ENCODE measurements around the gene IL17RA.
"Not testable (repeated sequence)": the region's sequence is repeated elsewhere in the genome, so short reads cannot be mapped to it uniquely, and the experiment has no call there.

Gene IL17RA

DNA sequence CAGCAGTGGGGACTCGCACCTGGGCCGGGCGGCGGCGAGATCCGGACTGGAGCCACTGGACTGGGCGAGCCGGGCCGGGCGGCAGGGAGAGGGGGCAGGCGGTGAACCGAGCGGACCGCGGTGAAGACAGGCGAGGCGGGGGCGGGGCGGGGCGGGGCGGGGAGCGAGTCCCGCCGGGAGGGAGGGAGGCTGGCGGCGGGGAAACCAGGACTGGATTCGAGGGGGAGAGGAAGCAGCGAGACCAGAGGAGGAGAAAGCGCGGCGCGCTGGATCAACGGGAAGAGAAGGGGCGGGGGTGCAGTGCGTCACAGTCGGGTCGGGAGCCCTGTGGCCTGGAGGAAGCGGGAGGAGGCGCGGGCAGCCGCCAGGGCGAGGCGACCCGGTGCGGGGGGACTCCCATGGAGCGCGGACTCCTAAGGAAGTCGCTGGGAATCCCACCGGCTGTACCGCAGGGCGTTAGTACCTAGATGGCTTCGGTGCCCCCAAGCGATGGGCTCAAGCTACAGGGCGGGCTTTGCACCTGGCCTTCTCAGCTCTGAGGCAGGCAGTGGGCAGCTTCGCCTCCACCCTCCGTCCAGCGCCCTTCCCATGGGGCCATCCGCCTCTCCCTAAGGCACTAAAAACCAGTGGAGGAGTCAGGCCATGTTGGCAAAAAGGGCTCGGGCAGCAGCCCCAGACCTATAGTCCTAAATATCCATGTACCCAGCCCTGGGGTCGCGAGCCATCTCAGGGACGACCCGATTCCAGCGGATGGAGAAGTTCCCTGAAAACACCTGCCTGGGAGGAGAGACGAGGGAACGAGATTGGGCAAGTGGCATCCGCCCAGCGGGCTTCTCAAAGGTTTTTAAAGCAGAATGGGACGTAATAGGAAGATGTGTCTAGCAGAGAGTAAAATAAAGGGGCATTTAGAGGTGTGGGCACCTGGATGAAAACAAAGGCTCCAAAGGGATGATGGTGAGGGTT, 36.7 kb downstream of the IL17RA start, which contains the start of gene TMEM121B:
Gene TMEM121B (minus strand): TSS at position 128 of the 963 bp plus-strand sequence. CDS start 233 bp downstream, outside the sequence.
- DNase-seq, result no peak

DNA sequence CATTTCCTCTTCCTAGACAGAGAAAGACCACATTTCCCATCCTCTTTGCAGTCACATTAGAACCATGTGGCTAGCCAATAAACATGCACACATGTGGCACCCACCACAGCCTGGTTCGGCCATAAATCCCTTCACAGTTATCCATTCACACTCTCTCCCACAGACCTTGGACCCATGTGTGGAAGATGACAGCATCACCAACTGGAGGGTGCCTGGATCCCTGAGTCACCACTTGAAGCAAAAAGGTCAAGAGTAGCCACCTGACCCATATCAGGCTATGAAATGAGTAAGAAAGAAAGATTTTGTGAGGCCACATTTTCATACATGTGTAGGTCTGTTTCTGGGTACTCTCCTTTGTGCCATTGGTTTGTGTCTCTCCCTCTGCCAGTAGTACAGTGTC, 45.4 kb downstream of the IL17RA start:
- DNase-seq, result no peak

DNA sequence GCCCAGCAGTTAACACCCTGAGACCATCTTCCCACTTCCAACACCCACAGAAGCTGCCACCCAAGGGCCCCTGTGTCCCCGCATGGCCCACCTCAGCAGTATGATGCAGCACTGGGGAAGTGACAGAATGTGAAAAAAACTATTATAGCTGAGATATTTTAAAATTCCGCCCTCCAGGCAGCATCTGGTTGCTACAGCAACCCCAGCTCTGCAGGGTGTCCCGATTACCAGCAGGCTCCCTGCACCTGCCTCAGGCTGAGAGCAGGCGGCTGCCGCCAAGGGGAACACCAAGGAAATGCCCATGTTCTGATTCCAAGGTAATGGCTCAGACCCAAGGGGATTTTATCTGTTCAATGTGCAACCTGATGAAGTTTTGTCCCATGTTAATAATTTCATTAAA, 46.9 kb downstream of the IL17RA start:
- DNase-seq, result no peak

DNA sequence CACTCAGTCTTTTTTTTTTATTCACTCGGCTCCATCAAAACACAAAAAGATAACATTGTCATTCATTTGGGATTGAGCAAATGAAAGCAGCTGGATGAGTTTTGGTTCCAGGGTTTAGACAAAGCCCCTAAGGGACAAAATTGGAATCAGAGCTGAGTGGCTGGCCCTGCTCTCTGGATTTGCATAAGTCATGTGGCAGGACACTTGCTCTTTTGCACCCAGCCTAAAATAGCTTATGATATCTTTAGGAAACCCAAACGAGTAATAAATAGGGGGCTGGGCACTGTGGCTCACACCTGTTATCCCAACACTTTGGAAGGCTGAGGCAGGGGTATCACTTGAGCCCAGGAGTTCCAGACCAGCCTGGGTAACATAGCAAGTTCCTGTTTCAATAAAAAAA, 47.3 kb downstream of the IL17RA start:
- DNase-seq, result no peak

DNA sequence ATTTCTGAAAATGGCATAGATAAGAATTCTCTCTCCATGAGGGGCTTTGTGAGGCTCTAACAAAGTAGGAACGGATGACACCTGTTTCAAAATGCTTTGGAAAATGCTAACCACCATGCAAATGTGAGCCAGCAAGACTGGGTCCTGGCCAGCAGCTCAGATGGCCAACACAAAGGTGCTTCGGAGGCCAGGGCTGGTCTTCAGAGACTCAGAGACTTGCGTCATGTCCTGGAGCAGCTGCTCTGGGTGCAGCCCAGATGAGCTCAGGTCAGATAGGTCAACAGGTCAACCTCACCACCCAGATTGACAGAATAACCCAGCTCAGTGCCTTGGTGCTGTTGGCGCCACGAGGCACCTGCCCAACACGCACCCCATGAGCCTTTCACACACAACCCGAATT, 48.3 kb downstream of the IL17RA start:
- DNase-seq, result no peak

DNA sequence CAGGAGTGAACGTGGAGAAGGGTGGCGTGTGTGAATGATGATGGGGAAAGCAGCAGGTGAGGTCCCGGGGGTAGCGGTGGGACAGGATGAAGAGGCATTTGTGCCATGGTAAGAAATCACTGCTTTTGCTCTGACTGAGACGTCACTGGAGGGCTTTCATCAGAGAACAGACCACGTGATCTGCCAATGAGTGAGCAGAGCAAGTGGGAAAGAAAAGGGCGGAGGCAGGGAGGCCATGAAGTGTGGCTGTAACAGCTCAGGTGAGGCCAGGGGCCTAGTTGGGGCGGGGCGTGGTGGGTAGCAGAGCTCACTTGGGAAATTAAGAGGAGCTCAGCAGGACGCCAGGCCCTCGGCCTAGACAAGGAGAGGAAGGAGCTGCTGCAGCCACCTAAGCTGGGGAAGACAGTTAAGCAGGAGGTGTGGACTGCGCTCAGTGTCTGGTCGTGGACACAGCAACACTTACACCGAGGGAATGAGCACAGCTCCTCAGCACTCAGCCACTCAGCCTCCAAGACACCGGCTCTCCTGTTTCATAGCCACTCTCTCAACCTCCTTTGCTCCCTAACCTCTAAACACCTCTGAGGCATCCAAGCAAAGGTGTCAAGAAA, 50.5 kb downstream of the IL17RA start:
- DNase-seq, result no peak

DNA sequence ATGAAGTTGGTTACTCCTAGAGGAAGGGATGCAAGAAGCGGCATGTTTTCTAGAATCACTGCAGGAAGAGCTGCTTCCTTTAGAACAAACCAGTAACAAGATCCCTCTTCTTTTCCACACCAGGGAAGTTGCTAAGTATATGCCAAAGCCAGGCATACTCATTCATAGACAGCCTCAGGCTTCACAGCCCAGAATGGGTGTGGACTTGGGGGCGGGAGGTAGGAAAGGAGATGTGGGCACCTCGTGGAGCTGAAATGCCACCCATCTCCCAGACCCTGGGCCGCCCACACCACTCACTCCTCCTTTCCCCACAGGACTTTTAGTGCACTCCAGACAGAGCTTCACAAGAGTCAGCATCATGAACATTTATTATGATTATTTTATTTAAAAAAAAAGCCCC, 52.4 kb downstream of the IL17RA start:
- no peak for DNase-seq

DNA sequence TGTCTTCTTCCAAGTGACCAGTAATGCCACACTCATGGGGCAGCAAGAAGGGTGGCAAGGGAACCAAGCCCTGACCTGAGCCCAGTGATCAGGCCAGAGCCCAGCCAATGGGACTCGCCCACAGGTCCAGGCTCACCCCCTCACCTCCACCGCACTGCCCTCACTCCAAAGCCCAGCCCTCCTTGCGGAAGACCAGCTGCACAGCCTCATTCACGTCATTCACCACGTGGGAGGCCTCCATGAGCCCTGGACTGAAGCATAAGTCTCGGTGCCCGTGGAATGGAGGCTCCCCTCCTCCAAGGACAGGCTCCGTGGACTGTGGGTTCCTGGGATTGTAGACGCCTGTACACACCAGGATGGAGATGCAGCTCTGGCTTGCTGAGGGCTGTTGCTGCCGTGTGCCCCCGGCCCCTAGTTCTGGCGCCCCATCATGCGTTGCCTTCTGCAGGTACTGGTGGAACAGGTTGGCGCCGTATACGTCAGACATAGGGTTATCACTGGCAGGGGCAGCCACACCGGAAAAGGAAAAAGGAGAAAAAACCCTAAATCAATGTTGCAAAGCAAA, 53.1 kb downstream of the IL17RA start:
- no peak for DNase-seq

DNA sequence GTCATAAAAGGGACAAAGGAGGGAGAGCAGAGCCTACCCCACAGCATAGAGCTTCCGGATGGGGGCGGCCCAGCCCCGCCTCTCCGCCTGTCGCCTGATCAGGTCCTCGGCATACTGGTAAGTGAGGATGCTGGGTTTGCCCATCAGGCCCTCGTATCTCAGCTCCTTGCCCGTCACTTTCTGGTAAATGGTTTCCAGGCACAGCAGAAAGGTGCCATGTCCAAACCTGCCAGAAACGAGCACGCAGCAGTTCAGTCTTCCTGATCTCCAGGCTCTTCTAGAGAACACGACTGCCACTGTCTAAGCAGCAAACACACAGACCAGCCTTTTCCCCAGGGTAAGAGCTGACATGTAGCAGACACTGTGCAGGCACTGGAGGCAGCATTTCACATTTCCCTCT, 53.7 kb downstream of the IL17RA start:
- DNase-seq, result no peak

DNA sequence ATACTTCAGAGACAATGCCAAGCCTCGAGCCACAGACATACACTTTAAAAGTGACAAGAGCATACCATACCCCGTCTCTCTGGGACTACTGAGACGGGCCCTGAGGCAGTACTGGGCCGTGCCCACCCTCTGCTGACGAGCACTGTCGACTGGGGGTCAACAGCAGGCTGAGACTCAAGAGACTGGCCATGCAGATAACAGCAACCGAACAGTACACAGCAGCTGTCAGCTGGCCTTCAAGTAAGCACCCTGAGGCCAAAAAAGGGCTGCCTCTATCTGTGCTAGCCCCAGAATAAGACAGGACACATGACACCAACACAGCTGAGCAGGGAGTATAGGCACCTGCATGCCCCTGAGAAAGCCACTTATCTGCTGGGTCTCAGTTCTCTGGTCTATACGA, 55.2 kb downstream of the IL17RA start:
- DNase-seq, result no peak

DNA sequence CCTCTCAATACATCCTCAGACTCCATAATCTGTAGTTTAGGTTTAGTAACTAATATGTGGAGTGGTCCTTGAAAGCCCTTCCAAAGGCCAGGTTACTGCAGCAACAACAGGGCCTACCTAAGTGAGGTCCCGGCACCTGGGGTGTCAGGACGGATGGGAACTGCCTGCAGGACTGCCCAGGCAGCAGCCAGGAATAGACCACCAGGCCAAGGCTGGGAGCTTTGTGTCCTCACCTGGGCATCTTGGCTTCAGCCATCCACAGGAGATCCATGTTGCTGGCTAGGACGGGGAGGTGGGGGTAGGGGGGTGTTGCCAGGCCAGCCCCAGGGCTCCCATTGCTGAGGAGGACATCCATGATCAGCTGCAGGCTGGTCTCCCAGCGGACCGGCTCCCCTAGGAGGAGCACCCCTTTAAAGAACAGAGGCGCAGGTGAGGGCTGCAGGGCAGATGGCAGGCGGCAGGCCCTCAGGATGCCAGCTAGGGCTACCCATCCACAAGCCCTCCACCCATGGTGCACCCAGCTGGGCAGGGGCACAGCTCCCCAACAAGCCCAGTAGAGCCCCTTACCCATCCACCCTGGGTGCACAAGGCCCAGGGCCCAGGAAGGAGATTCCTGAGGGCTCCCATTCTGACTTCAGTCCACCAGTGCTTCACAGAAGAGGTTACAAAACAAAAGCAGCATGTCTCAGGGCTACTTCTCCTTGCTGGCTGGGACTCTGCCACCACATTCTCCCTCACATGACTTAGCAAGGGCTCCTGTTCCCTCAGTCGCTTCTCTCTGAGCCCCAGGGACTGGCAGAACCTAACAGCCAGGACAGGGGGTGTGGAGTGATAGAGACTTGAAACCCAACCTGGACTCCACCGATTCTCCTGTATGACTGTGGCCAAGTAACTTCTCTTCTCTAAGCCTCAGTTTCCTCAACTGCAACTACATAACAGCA, 56.3 kb downstream of the IL17RA start:
- no peak for DNase-seq

DNA sequence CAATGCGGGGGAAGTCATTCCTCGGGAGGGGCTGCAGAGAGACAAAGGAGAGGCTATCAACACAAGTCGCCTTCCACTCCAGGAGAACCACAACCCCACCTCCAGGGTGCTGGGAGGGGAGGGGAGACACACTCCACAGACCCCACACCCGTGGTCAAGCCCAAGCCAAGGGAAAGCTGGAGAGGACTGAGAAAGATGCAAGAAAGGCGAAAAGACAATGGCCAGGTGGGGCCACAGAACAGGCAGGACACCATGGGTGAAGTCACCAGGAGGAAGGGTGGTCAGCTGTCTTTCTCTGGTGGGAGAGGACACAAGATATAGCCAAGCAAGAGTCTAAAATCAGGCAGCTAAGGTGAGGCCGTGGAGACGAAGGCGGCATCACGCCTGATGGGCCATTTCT, 58.3 kb downstream of the IL17RA start:
- DNase-seq, result no peak

DNA sequence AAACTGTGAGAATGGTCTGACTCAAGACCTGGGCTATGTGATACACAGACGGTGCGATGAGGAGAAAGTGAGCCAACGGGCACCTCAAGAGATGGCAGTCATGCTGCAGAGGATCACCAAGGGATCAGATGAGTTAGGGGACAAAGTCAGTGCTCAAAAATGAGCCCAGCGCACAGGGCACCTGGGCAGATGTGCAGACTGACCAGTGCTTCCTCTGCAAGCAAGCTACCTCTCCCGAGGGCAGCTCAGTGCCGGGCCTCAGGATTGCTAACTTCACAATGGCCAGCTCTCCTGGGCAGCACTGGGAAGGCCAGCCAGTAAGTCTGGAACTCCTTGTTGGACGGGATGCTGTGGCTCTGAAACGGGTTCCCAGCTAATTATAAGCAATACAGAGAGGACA, 59.0 kb downstream of the IL17RA start:
- no peak for DNase-seq

DNA sequence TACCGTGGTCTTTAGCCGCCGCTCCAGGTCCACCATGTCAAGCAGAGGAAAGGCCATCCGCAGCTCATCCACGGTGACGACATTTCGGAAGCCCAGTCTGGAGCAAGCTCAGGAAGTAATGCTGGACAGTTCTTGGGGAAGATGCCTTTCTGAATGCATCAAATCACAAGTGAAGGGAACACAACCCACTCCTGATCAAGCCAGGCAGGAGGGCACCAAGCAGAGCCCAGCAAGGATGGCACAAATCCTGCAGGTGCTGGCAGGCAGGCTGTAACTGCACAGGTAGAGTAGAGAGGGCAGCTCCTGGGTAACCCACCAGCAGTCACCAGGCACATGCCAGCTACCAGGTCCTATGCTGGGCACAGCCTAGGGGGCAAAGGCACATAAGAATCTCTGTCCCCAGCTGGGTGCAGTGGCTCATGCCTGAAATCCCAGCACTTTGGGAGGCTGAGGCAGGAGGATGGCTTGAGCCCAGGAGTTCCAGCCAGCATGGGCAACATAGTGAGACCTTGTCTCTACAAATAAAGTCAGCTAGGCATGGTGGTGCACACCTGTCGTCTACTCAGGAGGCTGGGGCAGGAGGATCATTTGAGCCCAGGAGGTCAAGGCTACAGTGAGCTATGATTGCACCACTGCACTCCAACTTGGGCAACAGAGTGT, 60.4 kb downstream of the IL17RA start:
- no peak for DNase-seq

DNA sequence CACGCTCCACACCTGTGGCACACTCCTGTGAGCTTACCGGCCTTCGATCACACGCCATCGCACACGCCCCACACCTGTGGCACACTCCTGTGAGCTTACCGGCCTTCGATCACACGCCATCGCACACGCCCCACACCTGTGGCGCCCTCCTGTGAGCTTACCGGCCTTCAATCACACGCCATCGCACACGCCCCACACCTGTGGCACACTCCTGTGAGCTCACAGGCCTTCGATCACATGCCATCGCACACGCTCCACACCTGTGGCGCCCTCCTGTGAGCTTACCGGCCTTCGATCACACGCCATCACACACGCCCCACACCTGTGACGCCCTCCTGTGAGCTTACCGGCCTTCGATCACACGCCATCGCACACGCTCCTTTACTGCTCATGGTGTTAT, 62.7 kb downstream of the IL17RA start:
- DNase-seq, result not testable (repeated sequence)

DNA sequence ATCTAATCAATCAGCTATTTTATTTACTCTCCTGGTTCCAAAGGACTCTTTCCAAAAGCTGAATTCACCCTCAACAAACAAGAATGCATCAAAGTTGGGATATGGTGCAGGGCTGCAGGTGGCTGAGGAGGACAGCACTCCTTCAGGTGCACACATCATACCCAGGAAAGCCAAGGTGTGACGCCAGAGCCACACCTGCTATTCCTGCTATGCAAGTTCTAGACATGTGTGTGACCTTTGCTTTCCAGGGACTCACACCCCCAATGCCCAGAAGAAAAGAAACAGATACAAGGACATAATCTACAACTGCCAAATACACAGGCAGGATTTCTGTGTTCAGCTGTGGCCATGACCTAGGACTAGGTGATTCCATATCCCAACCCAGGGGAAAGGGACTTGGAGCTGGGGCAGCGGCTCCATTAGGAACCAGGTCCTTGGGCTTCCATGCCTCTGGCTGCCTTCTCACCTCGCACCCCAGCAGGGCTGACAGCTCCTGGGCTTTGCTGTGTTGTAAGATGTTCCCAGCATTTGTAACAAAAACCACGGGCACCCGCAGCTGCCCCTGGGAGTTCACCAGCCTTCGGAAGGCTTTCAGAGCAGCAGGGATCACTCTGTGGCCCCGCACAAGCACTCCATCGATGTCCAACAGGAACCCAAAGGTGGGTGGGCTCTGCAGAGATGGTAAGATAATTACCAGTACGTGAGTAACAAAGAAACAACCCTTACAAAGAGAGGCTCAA, 64.4 kb downstream of the IL17RA start:
- DNase-seq, result no peak

DNA sequence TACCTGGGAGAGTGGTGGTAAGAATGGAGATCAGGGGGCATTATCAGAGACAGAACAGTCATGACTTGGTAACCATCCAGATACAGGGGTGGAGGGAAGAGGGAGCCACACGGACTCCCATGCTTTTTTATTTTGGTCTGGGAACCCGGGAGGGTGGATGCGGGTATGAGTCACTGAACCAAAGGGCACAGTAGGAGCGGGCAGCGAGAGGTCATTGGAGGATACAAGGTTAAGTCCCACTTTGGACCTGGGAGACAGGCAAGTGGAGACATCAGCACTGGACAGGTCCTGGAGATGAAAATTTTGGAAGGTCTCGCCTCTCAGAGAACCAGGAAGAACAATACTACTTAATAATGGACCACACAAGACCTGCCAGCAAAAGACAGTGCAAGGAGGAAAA, 67.5 kb downstream of the IL17RA start:
- DNase-seq, result no peak

DNA sequence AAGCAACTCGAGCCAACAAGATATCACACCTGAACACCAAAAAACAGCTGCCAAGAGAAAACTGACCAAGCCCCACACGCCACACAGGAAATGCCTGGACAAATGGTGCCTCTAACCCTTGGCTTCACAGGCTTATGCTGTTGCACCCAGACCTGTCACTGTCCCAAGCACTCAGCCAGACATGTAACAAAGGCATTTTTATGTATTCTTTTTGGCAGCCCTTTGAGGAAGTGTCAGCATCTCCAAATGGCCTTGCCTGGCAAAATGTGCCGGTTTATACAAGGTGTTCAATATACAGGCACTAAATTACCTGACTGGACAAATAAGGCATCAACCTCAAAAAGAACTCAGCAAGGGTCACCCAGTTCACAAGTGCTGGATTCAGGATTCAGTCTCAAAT, 68.2 kb downstream of the IL17RA start:
- no peak for DNase-seq

DNA sequence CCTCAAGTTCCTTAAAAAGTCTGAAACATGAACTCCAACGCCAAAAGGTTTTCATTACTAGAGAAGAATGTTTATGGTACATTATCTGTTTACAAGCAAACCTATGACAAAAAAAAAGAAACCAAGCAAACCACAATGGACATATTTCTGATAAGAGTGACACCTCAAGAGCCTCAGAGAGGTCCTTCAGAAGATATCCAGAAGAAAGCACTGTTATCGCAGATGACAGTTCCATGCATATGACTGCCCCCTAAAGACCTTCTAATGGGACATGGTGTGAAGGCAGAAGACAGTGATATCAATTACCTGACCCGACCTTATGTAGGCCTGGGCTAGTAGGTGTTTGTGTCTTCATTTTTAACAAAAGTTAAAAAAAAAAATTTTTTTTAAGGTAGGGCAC, 71.1 kb downstream of the IL17RA start:
- DNase-seq, result no peak

DNA sequence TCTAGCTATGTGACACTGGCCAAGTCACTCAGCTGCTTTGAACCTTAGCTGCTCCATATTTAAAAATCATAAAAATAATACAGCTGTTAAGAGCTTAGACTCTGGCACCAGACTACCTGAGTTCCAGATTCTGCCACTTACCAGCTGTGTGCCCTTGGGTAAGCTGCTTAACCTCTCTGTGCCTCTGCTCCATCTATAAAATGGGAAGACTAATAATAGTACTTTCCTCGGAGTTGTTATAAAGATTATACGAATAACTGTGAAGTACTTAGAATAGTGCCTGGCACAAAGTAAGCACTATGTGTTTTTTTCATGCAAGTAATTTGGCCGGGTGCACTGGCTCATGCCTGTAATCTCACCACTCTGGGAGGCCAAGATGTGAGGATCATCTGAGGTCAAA, 72.9 kb downstream of the IL17RA start:
- no peak for DNase-seq

DNA sequence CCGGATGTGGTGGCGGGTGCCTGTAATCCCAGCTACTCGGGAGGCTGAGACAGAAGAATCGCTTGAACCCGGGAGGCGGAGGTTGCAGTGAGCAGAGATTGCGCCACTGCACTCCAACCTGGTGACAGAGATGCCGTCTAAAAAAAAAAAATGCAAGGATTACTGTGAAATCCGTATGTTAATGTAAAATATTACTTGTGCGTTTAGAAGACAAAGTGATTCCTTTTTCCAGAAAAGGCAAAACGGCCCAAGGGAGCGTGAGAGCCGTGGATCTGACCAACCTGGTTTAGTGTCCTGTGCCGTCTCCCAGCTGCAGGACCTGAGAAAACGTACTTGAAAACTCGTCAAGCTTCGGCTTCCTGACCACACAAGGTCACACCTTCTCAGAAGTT, 73.4 kb downstream of the IL17RA start:
- no peak for DNase-seq

Data from activated effector memory CD4-positive, alpha-beta T cell treated with Interleukin-2 at 50 U/mL for 16 hours (primary cell).